GM19238 (cell line): ENCODE measurements around the gene TMEM179.

Experiments
- DNase-seq: peaks from one replicate; pipeline ENCODE4 v3.0.0; 2011; ENCODE audit warnings: low spot score; ENCODE audit not compliant: insufficient read length

TMEM179 gene

DNA sequence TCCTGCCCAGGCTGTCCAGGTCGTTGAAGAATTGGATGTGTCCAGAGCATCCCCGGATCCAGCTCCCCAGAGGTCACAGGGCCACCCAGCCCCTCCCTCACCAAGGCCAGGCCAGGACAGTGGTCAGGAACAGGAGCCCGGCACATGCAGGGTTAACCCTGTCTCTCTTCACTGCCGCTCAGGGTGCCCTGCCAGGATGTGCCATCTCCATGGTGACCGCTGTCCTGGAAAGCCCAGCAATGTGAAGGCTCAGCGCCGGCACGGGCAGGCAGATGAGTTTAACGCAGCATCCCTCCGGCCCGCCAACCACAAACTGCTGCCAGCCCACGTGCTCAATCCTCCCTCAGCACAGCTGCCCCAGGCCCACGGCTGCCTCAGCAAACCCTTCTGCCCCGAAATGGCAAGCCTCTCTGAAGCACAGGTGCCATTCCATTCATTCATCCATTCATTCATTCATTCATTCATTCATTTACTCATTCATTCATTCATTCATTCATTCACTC is 4.4 kb downstream of the TMEM179 start:
- DNase-seq: no peak

DNA sequence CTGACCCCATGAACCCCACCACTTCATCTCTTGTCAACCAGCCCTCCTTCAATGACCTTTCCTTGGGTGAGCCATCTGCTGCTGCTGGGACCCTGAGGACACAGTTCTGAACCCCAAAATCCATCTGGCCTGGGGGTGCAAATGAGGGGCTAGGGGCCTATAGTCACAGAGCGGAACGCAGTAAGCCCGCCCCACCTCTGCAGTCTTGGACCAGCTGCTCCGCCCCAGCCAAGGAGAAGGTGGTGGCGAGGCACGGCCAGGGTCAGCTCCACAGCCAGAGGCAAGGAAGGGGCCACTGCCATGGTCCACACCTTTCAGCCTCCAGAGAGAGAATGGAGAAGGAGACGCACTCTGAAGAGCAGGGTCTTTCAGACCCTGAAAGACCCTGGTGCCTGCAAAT is 5.1 kb downstream of the TMEM179 start:
- DNase-seq: no peak

DNA sequence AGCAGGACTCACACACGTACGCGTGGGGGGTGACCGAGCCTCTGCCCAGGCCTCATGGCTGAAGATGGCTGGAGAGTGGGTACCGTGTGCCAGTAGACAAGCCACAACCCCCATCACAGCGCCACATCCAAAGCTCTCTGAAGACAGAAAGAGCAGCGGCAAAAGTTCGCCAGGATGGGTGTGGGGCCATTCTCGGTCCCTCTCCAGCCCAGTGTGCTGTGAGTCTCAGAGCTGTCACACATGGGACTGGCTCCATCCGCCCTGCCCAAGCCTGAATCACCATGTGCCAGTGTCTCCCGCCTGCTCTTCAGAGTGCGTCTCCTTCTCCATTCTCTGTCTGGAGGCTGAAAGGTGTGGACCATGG is 5.7 kb downstream of the TMEM179 start:
- DNase-seq: no peak

DNA sequence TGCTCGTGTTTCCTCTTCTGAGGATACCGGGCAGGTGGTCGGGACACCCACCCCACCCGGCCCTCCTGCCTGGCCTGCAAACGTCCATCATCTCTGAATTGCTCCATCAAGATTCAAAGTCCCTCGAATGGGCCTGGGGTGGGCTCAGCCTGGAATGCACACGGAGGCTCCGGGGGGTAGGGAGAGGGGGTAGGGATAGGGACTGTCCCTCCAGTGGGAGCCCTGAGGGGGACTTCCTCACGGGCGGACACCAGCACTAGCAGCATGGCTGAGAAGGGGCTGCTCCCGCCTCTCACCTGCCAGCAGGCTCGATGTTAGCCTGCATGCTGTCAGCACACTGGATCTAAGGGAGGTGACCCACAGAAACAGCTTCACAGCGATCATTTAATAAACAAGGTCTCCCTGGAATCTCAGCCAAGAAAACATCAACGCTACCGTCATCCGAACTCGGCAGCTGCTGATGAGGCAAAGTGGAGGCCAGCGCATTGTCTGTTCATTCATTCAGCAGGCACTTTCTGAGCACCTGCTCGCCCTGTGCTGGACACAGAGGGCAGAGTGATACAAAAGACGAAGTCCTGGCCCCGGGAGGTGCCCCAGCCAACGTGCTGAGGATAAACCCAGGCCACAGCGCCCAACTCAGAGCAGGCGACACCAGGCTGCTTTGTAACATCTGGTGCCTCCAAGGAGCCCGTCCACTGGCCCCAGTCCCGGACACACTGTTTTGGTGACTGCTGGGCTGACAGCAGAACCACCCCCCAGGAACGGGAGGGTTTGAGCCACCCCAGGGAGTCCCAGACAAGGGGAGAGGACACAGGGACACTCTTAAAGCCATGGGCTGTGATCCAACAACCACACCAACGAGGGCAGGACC is 6.3 kb downstream of the TMEM179 start:
- no peak for DNase-seq

DNA sequence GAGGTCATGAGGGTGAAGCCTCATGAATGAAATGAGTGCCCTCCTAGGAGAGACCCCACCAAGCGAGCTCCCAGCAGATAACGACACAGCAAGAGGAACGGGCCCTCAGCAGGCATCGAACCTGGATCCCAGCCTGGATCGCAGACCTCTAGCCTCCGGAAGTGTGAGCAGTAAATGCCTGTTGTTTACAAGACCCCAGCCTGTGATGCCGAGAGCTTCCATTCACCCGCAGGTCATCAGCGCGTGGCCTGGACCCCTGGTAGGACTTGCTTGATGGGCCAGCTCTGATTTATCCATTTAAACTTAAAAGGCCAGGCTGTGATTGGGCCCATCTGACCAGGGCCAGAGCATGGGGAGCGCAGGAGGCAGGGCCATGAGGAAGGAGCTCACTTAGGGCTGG is 7.0 kb downstream of the TMEM179 start:
- DNase-seq: no peak

DNA sequence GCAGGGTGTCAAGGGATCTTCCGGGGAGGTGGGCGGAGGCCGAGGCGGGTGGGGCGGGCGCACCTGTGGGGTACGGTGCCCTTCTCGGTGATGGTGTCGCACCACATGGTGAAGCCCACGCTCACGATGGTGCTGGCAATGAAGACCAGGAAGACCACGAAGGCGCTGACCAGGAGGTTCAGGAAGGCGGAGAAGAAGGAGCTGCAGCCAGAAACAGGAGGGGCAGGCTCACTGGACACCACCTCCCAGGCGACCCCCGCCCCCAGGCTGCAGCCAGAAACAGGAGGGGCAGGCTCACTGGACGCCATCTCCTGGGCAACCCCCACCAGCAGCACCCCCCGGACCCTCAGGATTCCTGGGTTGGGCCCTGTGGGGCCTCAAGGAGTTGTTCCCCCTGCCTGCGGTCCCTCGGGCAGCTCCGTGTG is 7.6 kb downstream of the TMEM179 start:
- no peak for DNase-seq

DNA sequence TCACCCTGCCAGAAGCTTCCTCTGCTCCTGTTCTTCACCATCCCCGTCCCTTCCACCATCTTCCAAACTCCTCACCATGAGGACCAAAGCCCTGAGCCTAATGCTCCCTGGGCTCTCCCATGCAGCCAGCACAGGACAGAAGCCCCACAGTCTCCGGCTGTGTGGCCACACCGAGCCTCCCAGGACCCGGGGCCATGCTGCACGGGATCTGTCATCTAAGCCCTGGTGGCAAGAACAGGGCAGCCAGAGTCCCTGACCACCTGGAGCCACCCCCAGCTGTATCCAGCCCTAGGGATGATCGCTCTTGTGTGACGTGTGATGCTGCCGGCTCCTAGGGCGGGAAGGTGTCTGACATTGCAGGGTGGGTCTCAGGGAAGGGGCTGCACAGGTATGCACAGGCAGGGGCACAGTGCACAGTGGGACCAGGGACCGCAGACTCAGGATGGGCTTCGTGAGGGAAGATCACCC is 8.1 kb downstream of the TMEM179 start:
- DNase-seq: no peak

DNA sequence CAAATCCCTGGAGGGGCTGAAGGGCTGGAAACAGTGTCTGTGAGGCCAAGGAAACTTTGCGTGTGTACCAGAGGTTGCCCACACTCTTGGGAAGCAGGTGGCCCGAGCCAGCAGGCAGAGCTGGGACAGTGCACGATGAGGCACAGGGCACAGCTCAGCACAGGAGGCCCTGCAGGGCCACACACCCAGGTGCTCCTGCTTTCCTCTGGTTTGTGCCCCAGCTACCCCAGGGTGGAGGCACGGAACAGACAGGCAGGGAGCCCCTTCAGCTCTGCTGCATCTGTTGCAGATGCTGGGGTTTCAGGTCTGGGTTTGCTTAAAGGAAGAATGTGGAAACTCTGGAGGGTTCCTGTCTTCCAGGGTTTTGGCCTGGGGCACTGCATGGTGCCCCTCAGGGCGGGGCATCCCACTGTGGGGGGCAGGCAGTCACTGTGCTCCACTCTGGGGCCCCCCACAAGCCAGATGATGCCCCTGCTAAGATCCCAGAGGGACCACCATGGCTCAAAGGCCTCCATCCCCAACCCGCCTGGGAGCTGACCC is 8.6 kb downstream of the TMEM179 start:
- DNase-seq: no peak

DNA sequence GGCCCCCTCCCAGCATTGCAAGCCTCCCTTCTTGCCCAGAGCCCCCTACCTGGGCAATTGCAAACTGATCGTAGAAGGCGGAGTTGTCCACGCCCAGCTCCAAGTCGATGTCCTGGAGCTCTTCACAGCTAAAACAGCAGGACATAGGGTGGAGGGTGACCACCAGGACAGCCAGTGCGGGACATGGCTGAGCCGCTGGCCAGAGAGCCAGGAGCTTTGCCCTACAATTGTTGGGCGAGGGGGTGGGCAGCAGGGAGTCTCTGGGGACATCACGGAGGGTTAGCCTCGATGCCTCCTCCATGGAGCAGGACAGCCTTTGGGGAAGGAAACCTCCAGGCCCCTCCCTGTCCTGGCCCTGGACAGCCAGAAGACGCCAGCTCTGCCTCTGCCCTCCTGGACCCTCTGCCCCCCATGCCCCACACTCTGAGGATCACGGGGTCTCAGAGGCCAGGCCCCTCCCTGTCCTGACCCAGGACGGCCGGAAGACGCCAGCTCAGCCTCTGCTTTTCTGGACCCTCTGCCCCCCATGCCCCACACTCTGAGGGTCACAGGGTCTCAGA is 9.4 kb downstream of the TMEM179 start:
- DNase-seq: no peak

DNA sequence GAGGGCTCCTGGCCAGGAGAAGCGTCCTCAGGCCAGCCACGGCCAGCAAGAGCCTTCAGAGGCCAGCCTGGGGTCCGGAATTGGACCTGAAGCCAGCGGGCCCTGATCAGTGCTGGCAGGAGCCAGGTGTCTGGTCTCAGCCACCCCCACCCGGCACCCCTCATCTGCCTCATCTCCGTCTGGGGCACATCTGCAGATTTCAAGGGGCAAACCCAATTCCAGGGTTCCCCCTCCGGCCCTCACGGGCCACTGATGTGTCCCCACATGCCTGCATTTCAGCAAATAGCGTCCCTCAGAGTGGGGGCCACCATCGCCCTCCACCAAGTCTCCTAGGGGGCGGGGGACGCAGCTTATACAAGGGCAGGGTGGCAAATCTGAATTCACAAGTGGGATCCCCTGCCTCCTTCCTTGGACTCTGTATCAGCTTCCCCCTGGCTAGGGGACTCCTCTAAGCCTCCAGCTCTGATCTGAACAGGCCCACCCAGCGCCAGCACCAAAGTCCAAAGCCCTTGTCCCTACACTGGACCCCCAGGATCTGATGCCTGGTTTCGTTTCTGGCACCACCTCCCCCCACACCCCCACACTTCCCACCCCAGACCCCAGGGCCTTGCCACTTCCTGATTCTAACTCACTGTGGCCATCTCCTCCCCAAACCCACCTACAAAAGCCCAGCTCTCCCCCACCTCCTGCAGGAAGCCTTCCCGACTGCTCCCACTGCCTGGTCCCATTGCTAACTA is 10.1 kb downstream of the TMEM179 start:
- DNase-seq: no peak

DNA sequence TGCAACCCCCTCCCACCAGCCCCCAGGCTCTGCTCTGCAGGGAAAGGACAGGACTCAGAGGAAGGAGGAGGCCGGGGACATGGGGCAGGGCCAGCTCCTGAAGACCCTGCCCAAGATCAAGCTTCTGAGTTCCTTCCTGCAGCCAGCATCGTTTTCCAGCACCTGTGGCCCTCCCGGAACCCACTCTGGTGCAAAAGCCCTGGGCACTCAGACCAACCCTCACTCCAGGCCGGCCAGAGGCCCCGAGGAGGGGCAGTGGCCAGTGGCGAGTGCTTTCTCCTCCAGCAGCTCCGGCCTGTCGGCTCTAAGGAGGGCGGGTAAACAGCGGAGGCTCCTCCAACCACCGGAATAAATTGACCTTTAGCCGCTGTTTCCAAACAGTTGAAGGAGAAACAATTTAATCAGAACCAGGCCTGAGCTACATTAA is 10.8 kb downstream of the TMEM179 start:
- DNase-seq: no peak

DNA sequence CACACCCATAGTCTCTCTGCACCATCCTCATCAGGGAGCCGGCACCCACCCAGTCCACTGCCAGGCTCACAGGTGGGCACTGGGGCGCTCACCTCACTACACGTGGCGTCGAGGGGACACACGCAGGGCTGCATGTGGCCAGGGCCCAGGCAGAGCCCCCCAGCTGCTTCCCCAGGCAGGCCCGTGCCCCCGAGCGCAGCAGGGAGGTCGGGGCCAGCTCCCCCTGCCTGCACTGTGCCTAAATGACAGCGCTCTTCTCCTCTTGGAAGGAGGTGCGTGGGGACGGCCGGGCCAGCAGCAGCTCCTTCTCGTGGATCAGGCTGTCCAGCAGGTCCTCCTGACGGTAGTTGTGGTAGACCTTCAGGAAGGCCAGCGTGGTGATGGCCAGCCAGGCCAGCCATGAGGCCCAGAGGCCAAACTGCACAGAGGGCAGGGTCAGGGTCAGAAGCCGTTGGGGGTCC is 11.3 kb downstream of the TMEM179 start:
- no peak for DNase-seq

DNA sequence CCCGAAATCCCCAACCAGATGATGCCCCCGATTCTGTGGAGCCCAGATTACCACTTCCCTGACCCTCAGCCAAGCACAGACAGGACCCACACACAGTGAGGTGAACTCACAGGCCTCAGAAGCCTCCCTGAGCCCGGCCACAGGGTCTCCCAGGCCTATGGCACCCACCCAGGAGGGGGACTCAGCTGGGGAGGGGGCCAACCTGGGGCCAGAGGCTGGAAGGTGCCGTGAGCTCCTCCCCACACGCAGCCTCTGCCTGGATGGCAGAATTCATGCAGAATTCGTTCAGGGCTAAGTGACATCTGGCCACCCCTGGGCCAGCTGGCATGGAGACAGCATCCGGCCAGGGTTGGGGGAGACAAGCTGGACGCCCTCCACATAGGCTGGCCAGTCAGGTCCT is 11.8 kb downstream of the TMEM179 start:
- DNase-seq: no peak

DNA sequence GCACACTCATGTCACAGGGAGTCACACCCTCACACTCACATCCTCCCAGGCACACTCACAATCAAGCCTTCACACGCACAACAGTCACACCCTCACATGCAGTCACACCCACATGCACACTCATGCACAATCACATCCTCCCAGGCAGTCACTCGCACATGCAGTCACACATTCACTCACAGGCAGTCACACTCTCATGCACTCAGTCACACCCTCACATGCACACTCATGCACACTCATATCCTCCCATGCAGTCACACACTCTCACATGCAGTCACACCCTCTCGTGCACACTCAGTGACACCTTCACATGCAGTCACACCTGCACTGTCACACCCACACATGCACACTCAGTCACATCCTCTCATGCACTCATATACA is 12.3 kb downstream of the TMEM179 start:
- no peak for DNase-seq

DNA sequence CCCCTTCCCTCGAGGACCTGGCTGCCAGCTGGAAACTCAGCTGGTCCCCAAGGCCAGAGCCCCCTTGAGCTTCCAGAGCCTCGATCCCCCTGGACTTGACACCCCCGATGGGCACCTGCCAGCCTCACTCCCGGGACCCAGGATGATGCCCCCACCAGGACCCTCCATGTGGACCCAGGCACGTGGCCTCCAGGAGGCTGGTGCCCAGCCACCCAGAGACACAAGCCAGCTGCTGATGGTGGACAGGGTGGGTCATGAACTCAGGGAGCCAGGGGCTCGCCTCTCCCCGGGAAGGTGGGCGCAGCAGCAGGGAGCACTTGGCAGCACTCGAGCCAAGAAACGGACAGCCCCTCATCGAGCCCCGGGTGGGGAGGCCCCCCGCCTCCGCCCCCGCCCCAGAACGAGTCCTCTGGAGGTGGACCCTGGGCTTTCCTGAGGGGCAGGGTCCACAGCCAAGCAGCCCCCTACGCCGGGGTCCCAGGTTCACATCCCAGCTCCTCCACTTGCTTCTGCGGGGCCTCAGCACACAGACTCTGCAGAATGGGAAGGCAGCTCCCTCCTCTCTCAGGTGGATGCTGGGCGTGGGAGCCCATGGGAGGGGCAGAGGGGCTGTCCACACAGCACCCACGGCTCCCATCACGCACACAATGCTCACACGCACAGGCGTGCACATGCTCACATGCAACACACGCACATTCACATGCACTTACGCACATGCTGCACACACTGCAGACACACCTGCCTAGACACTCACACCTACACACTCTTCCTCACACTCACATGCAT is 12.9 kb downstream of the TMEM179 start:
- DNase-seq: no peak

DNA sequence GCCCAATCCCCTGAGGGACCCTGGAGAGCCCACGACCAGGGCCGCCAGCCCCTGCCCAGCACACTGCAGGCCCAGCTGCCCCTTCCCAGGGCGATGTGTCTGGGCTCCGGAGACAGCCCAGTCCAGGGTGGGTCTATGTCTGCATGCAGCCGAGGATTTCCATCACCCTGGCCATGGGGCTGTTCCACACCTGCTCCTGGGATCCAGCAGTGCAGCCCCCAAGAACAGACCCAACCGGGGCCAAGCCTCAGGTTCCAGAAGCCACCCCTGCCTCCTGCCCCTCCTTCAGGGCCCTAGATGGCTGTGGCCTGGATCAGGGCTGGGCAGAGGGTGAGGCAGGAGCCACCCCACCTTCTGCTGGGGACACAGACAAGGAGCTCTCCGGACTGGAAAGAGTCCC is 13.5 kb downstream of the TMEM179 start:
- DNase-seq: no peak

DNA sequence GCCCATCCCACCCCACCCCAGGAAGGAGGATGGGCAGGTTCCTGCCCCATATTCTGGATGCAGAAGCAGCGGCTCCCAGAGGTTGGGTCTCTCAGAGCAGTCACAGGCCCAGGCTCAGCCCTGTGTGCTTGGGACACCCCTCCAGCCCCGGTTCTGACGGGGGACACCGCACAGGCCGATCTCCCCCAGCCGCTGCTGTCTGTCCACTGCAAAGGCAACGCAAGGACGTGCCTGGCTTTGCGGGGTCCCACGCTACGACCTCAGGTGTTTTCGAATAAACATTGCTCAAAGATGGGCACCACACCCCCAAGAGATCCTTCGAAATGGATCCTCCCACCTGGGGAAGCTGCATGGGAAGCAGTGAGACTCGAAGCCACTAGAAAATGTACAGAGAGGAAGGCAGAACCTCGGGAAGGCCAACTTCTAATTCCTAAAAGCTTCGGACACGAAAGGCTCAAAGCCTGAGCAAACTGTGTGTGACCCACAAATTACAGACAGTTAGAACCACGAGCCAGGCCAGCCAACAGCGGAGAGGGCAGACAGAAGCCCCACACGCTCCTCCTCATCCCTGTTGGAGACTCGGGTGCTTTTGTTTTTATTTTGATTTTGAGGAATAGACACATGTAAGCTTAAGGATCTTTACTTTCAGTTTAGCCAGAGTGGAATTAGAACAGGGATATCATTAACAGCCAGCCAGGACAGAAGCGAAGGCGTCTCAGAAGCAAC is 14.2 kb downstream of the TMEM179 start:
- no peak for DNase-seq

DNA sequence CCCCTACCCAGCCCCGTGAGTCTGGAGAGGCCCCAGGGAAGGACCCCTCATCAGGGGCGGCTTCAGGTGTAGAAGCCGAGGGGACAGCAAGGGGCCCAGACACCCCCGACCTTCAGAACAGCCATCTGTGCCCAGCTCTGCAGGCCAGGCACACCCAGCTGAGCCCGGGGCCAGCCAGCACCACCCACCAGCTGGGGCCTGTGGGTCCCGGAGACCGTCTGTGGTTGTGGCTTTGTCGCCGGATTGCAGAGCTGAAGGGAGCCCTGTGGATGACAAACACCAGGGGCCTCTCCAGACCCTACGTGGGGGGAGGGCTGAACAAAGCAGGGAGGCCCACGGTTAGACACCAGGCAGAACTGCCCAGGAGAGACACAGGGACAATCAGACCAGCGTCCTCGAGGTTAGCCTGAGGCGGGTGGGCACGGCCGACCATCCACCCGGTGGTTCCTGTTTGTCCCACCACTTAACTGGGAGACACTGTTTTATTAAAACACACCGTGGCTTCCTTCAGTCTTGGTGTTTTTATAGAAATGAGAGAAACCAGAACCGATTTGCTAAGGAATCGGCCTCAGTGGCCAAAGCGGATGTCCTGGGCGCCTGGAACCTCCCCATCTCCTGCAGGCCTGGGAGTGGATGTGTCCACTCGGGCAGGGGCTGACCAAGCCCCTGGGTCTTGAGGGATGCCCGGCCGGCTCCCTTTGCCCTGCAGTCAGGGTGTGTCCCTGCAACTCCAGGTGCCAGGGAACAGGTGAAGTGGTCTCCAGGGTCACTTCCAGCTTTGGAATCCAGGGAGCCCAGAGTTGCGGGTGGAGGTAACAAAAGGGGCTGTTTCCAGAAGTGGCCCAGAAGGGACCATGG is 15.0 kb downstream of the TMEM179 start:
- no peak for DNase-seq

DNA sequence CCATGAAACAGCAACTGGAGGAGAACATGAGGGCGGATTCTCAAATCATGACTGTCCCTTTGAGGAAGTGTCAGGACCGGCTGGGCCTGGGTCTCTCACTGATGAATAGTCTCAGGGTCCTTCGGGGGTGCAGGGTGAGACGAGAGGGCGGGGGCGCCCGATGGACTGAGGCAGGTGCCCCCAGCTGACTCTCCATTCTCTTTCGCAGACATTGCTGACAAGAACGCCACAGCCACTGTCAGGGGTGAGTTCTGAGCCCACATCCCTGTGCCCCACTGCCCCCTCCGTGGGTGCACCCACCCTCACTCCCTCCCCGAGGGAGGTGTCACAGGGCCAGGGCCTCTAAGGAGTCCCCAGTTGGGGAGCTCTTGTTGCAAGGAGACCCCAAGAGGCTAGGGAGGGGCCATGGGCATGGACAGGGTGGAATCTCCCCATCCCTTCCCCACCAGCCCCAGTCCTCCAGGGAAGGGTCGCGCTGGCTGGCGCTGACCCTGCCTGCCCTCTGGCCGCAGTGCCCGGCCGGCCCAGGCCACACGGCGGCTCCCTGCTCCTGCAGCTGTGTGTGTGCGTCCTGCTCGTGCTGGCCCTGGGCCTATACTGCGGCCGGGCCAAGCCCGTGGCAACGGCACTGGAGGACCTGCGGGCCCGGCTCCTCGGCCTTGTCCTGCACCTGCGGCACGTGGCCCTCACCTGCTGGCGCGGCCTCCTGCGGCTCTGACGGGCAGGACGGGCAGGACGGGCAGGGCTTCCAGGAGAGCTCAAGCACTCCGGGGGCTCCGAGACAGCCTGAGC is 16.3 kb downstream of the TMEM179 start:
- DNase-seq: no peak
